ENCODE data around the gene GTF3C2. TPM values are rescaled to one million over a fixed set of nuclear protein-coding genes. Genes with fewer than 3 reads are reported as not detected.

The GTF3C2 gene
- total and polyA plus RNA-seq, 2 of the 13 experiments (the other 11 are each of a cell fraction or from before 2014, with no cell fraction given) = 77.5 to 130 TPM

DNA sequence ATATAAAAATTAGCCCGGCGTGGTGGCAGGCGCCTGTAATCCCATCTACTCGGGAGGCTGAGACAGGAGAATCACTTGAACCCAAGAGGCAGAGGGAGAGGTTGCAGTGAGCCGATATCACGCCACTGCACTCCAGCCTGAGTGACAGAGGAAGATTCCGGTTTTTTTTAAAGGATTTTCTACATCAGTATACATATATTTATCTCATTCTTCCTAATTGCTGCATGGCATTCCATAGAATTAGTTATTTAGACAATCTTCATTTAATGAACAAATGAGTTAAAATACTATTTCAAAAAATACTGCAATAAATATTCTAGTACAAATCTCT, 2.0 kb downstream of the GTF3C2 start:
- Histone ChIP-seq H3K9me3 (ENCODE audit: low read length) (no peaks in the 10 kb centered on the region), H4K20me1 (ENCODE audit: insufficient read depth, low read length) (no peaks in the 10 kb centered on the region), H3K36me3 (replicated peaks in 1 of 2; ENCODE audit: control insufficient read depth in 1 of 2, insufficient read depth in 2 of 2, low read length in 2 of 2) (peaks cover 1 to 5% of the 10 kb centered on the region in 2 experiments; a peak in 2 of 5 replicates), H3K4me3 (replicated peaks in 1 of 3; ENCODE audit: insufficient read depth in 1 of 3, low read depth in 2 of 3, low read length in 3 of 3) (peak overlapping the region in 2 of 3 experiments; percentile 75 to 91; a peak in 3 of 6 replicates), H3K27me3 (ENCODE audit: control insufficient read depth in 1 of 2, insufficient read depth in 2 of 2, low read length in 2 of 2) (no peaks in the 10 kb centered on the region; a peak in 1 of 5 replicates), H3K79me2 (ENCODE audit: insufficient read depth, low read length) (peaks cover 84% of the 10 kb centered on the region), H3K27ac (ENCODE audit: extremely low read length, insufficient read depth, low read length) (peak overlapping the region; percentile 96), H2AFZ (ENCODE audit: low read length) (no peak overlapping the region), H3K4me1 (ENCODE audit: insufficient read depth, low read length) (peaks cover 56% of the 10 kb centered on the region), H3K4me2 (ENCODE audit: low read depth, low read length) (peak overlapping the region; percentile 90), H3K9ac (ENCODE audit: insufficient read depth, low read depth, low read length) (peak overlapping the region; percentile 99)
- CTCF ChIA-PET (ENCODE audit: low intra/inter-chr PET ratio, low total read pairs) = no interaction called here
- no peak for FAIRE-seq
- in situ Hi-C loops (cut with HindIII; ENCODE audit: extremely low pct_ligation_motif_present, low pct_unique_long_range_greater_than_20kb) (no loop called here), intact Hi-C loops (cut with micrococcal nuclease; ENCODE audit: unreplicated experiment) (no loop called here)
- WGBS (ENCODE audit: low lambda C conversion rate) = 79% methylated on average over 7 of the region's 7 CpGs
- no peak for DNase-seq (ENCODE audit: low spot score)
- BruUV-seq (replicated peaks) = no TSS peak
- no peak for ATAC-seq
- POLR2A ChIA-PET = interaction anchor here (0.8 to 4.1 kb wide), 12 partner anchors 9 to 228 kb away, joined by 3 to 73 read pairs (median 11); partner anchors contain the start of genes ATRAID, EIF2B4, FNDC4 and MPV17
- 0 out of 2 replicates have a peak, but pooled peaks have one; percentile 58 for TF ChIP-seq ZFP82 (CRISPR knock-in tag; IDR thresholded peaks at IDR 0.05; ENCODE audit: borderline replicate concordance)
- TF ChIP-seq NKX3-1 (CRISPR knock-in tag; IDR thresholded peaks at IDR 0.05) = 0 out of 2 replicates have a peak, but pooled peaks have one; percentile 24
- TF ChIP-seq ZNF670 (CRISPR knock-in tag; IDR thresholded peaks at IDR 0.05; ENCODE audit: borderline replicate concordance) = 0 out of 2 replicates have a peak, but pooled peaks have one; percentile 49
- TF ChIP-seq DMTF1 (CRISPR knock-in tag; IDR thresholded peaks at IDR 0.05) = no peak
- no peak for TF ChIP-seq ZNF710 (CRISPR knock-in tag; IDR thresholded peaks at IDR 0.05; ENCODE audit: borderline replicate concordance)
- no peak for TF ChIP-seq HNF1B (CRISPR knock-in tag; IDR thresholded peaks at IDR 0.05)
- no peak for TF ChIP-seq ZNF740 (CRISPR knock-in tag; IDR thresholded peaks at IDR 0.05)
- no peak for TF ChIP-seq JARID2 (CRISPR knock-in tag; IDR thresholded peaks at IDR 0.05; ENCODE audit: insufficient replicate concordance)
- TF ChIP-seq ZFP41 (CRISPR knock-in tag; IDR thresholded peaks at IDR 0.05; ENCODE audit: borderline replicate concordance) = no peak
- TF ChIP-seq MXD4 (CRISPR knock-in tag; IDR thresholded peaks at IDR 0.05) = peak; percentile 4; the same call in 1 of the 2 replicates
- TF ChIP-seq ZSCAN21 (CRISPR knock-in tag; IDR thresholded peaks at IDR 0.05; ENCODE audit: borderline replicate concordance) = 0 out of 2 replicates have a peak, but pooled peaks have one; percentile 10
- TF ChIP-seq, protein P1, sequence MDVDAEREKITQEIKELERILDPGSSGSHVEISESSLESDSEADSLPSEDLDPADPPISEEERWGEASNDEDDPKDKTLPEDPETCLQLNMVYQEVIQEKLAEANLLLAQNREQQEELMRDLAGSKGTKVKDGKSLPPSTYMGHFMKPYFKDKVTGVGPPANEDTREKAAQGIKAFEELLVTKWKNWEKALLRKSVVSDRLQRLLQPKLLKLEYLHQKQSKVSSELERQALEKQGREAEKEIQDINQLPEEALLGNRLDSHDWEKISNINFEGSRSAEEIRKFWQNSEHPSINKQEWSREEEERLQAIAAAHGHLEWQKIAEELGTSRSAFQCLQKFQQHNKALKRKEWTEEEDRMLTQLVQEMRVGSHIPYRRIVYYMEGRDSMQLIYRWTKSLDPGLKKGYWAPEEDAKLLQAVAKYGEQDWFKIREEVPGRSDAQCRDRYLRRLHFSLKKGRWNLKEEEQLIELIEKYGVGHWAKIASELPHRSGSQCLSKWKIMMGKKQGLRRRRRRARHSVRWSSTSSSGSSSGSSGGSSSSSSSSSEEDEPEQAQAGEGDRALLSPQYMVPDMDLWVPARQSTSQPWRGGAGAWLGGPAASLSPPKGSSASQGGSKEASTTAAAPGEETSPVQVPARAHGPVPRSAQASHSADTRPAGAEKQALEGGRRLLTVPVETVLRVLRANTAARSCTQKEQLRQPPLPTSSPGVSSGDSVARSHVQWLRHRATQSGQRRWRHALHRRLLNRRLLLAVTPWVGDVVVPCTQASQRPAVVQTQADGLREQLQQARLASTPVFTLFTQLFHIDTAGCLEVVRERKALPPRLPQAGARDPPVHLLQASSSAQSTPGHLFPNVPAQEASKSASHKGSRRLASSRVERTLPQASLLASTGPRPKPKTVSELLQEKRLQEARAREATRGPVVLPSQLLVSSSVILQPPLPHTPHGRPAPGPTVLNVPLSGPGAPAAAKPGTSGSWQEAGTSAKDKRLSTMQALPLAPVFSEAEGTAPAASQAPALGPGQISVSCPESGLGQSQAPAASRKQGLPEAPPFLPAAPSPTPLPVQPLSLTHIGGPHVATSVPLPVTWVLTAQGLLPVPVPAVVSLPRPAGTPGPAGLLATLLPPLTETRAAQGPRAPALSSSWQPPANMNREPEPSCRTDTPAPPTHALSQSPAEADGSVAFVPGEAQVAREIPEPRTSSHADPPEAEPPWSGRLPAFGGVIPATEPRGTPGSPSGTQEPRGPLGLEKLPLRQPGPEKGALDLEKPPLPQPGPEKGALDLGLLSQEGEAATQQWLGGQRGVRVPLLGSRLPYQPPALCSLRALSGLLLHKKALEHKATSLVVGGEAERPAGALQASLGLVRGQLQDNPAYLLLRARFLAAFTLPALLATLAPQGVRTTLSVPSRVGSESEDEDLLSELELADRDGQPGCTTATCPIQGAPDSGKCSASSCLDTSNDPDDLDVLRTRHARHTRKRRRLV (CRISPR knock-in tag; IDR thresholded peaks at IDR 0.05) = 0 out of 2 replicates have a peak, but pooled peaks have one; percentile 10
